ENCODE data around the gene MED13L.
A peak's percentile ranks its signal among the peaks of the same experiment; 100 is the strongest.
"Not testable (repeated sequence)": the region's sequence is repeated elsewhere in the genome, so short reads cannot be mapped to it uniquely, and the experiment has no call there.

The MED13L gene

GRCh38 chr12:116246490-116247179 lies 30.9 kb downstream of the MED13L start:
- no peak for DNase-seq

DNA sequence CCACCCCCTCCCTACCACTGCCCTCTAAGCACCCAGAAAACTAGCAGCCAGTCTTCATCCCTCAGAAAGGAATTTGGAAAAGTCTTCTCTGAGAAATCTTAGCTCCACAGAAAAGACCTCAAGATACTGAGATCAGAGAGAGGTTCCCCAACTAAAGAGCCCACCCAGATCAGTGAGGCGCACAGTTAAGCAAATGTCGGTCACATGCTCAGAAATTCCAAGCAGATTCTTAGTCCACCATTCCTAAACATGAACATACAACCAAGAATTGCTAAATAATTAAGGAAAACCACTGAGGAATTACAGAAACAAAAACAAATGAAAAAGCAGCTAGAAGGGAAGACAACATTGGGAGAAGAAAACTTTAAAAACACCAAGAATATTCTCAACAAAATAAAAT lies 32.3 kb downstream of the MED13L start:
- DNase-seq, result no peak

GRCh38 chr12:116244474-116245090 lies 32.9 kb downstream of the MED13L start:
- DNase-seq, result no peak

- no peak for DNase-seq
These were observed 33.5 kb downstream of the MED13L start for GRCh38 chr12:116244001-116244400.

- no peak for DNase-seq
These were observed 34.8 kb downstream of the MED13L start for GRCh38 chr12:116242740-116243139.

GRCh38 chr12:116241157-116241759 lies 36.2 kb downstream of the MED13L start:
- DNase-seq, result no peak

- DNase-seq, result not testable (repeated sequence)
These were observed 38.8 kb downstream of the MED13L start for GRCh38 chr12:116238570-116239119.

- no peak for DNase-seq
These were observed 39.3 kb downstream of the MED13L start for GRCh38 chr12:116238149-116238548.

DNA sequence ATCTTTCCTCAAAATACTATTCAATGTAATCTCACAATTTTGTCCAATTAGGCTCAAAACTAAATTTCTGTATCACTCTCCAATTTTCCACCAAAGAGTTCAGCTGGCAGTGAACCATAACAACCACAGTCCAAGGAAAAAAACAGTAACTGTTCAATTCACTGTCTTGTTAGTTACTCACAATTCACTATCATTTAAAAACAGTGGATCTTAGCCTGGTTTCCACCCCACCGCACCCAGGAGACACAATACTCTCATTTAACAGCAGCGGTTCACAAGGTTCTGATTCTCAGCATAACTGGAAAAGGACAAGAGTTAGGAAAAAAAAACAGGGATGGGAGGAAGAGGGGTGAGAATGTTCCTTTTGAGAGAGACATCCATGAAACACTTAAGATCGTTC lies 40.5 kb downstream of the MED13L start:
- peak; percentile 38 for DNase-seq

- peak; percentile 40 for DNase-seq
These were observed 41.3 kb downstream of the MED13L start for GRCh38 chr12:116236148-116236731.

- DNase-seq, result not testable (repeated sequence)
These were observed 43.3 kb downstream of the MED13L start for GRCh38 chr12:116234148-116234547.

DNA sequence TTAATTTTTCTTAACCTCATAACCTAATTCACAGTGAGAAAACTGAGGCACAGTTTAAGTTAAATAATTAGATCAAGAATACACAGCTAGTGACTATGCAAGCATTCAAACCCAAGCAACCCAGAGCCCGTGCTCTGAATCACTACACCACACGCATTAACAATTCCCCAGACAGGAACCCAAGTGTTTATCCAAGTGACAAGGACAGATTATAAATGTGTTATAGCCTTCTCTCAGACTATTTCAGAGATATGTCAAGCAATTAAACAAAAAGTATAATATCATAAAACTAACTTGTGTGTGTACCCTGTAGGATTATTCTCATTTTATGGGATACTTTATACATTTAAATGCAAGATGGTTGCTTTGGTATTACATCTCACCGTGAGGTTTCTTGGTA lies 43.8 kb downstream of the MED13L start:
- no peak for DNase-seq

GRCh38 chr12:116227811-116228210 lies 49.7 kb downstream of the MED13L start:
- DNase-seq, result no peak

- DNase-seq, result no peak
These were observed 51.5 kb downstream of the MED13L start for GRCh38 chr12:116226026-116226425.

DNA sequence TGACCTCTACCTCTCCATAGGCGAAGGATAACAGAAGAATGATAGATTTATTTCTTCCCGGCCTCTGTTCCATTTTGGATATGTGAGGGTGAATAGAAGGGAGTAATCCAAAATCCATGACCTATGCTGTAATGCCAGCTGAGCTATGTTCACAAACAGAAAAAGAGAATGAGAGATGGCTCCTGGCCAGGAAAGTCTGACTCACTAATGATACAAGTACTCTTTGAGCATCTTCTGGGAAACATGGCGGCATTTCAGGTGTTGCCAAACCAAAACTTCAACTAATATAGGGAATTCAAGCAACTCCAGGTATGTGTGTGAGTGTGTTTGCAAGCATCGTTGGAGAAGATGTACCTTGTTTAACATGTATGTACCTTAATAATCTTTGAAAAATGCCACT lies 55.1 kb downstream of the MED13L start:
- DNase-seq, result no peak

GRCh38 chr12:116220756-116221155 lies 56.7 kb downstream of the MED13L start:
- no peak for DNase-seq

- DNase-seq, result no peak
These were observed 60.3 kb downstream of the MED13L start for GRCh38 chr12:116217045-116217735.

DNA sequence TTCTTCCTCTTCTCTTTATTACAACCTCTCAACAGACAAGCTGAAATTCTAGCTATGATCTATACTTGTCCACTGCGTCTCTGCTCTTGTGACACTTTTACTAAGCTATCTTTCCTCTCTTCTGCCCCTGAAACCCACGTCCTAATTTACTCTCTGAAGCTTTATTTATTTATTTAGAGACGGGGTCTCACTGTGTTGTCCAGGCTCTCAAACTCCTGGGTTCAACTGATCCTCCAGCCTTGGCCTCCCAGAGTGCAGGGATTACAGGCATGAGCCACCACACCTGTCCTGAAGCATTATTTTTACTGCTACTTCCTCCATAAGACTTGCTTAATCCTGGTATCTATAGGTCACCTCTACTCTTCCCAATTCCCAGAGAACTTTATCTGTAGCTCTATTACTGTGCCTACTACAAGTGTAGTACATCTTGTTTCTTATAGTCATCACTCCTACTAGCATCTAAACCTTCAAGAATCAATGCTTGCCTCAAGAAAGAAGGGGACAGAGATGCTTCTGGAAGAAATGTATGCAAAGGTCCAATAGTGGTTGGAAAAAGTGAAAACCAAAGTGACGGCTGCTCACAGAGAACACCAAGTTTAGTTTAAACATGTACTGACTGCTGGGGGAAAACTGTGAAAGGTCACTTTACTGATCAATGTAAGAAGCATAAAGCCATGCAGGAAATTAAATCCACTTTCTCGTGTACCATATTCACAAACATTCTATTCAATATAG lies 61.3 kb downstream of the MED13L start:
- no peak for DNase-seq

- DNase-seq, result no peak
These were observed 62.5 kb downstream of the MED13L start for GRCh38 chr12:116215023-116215422.

DNA sequence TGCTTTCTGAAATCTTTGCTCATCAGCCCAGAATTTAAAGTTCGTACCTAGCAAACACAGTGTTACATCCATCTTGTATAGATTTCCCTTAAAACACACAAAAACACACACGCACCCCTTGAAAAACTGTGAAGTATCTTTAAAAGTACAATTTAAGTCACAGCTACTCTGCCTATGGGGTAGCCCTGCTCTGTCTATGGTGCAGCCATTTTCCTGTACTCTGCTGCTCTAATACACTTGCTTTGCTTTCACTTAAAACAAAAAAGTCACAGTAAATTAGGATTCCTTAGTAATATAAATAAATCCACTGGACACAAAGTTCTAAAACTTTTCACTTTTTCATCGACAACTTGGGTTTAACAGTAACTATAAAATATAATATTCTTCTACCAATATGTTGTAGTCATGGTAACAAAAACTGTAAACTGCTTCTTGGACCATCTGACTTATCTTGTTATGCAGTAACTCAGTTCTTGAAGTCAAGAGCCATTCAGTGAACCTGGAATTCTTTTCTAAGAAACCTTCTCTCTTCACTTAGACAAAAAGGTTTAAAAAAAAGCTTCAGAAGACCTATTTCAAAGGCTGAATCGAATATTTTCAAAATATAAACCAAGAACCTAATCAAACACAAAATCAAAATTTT lies 63.5 kb downstream of the MED13L start:
- no peak for DNase-seq

GRCh38 chr12:116213014-116213413 lies 64.5 kb downstream of the MED13L start:
- no peak for DNase-seq

GRCh38 chr12:116210762-116211161 lies 66.7 kb downstream of the MED13L start:
- DNase-seq, result no peak
